ENCODE measurements around the gene ST6GAL1. TPM values are rescaled to one million over a fixed set of nuclear protein-coding genes. Genes with fewer than 3 reads are reported as not detected.

The ST6GAL1 gene
- total RNA-seq, 1 donor from 2014 or later, result 84.3 TPM

DNA sequence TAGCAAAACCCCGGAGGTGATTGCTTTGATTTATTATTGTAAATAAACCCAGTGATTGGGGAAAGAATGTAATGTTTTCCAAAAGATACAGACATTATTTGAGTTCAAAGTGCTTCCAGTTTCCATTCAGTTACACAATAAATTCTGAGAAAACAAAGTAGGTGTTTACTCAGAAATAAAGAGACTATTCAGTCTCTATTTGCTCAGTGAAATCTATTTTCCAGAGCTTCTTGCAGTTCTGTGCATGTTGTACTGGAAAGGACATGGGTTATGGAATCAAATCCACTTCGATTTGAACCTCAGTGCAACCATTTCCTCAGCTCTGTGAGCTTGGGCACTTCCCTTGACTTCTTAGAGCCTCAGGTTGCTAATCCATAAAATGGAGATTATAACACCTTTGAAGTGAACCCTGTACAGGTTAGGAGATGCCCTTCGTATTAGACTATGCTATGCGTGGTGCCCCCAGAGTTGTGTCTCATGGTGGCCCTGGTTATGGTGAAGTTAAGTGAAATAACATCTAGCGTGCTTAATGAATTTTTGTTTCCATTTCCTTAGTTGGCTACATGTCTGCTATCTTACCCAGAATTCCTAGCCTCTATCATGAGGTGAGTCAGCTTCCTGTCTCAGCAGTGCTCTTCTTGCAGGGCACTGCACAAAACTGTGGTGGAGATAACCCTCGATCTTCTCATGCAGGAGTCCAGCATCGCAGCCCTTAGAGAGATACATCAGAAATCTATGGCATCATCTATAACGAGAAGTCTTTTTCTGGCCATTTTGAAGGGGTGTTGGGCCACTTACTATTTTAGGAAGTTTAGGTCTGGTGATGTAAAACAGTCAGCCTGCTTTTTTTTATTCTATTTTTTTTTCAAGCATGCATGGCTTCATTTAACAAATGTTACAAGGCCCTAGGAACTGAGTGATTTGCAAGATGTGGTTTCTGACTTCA is 111.3 kb downstream of the ST6GAL1 start:
- TF ChIP-seq, protein P1, sequence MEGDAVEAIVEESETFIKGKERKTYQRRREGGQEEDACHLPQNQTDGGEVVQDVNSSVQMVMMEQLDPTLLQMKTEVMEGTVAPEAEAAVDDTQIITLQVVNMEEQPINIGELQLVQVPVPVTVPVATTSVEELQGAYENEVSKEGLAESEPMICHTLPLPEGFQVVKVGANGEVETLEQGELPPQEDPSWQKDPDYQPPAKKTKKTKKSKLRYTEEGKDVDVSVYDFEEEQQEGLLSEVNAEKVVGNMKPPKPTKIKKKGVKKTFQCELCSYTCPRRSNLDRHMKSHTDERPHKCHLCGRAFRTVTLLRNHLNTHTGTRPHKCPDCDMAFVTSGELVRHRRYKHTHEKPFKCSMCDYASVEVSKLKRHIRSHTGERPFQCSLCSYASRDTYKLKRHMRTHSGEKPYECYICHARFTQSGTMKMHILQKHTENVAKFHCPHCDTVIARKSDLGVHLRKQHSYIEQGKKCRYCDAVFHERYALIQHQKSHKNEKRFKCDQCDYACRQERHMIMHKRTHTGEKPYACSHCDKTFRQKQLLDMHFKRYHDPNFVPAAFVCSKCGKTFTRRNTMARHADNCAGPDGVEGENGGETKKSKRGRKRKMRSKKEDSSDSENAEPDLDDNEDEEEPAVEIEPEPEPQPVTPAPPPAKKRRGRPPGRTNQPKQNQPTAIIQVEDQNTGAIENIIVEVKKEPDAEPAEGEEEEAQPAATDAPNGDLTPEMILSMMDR (IDR thresholded peaks at IDR 0.05; ENCODE audit: borderline replicate concordance), result no peak
- intact Hi-C loops (cut with micrococcal nuclease), result no loop called here
- Histone ChIP-seq H3K36me3 (peaks cover 20% of the 10 kb centered on the region), H3K4me3 (no peak overlapping the region), H3K4me1 (peaks cover 76% of the 10 kb centered on the region), H3K27ac (replicated peaks) (peak overlapping the region; percentile 42), H3K9me3 (replicated peaks) (no peaks in the 10 kb centered on the region), H3K27me3 (ENCODE audit: low read depth) (no peaks in the 10 kb centered on the region)
- no peak for DNase-seq

DNA sequence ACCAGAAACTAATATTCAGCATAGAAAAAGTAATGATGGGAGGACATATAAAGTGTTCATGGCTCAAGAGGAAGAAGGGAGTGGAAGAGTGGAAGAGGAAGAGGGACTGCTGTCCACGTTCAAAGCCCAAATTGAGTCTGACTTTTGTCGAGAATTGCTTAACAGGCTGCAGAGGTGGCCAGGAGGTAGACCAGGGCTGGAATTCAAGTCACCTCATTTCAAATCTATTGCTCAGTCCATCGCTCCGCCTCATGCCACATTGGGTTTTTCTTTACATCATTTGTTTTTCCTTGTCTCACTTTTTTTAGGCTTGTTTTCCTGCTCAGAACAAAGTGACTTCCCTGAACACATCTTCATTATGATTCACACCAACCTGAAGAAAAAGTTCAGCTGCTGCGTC is 112.0 kb downstream of the ST6GAL1 start:
- peaks cover 76% of the 10 kb centered on the region for H3K4me1 ChIP-seq

DNA sequence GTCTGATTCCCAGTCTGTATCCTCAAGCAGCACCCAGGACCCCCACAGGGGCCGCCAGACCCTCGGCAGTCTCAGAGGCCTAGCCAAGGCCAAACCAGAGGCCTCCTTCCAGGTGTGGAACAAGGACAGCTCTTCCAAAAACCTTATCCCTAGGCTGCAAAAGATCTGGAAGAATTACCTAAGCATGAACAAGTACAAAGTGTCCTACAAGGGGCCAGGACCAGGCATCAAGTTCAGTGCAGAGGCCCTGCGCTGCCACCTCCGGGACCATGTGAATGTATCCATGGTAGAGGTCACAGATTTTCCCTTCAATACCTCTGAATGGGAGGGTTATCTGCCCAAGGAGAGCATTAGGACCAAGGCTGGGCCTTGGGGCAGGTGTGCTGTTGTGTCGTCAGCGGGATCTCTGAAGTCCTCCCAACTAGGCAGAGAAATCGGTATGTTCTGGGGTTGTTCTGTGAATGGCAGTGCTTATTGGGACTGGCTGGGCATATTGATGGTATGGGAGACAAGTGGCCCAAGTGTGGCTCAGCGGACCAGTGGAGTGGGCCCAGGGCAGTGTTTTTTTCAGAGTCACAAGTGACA is 112.6 kb downstream of the ST6GAL1 start:
- H3K27ac ChIP-seq (replicated peaks), result no peak overlapping the region

More for the DNA sequence above, 112.0 kb downstream of the ST6GAL1 start:
- no peaks in the 10 kb centered on the region for H3K9me3 ChIP-seq (replicated peaks)
- H3K27ac ChIP-seq (replicated peaks), result peak overlapping the region; percentile 36
- TF ChIP-seq, protein P1 (IDR thresholded peaks at IDR 0.05; ENCODE audit: borderline replicate concordance), result no peak
- intact Hi-C loops (cut with micrococcal nuclease), result no loop called here
- no peak for DNase-seq
- H3K36me3 ChIP-seq, result peaks cover 20% of the 10 kb centered on the region
- no peak overlapping the region for H3K4me3 ChIP-seq
- no peaks in the 10 kb centered on the region for H3K27me3 ChIP-seq (ENCODE audit: low read depth)

DNA sequence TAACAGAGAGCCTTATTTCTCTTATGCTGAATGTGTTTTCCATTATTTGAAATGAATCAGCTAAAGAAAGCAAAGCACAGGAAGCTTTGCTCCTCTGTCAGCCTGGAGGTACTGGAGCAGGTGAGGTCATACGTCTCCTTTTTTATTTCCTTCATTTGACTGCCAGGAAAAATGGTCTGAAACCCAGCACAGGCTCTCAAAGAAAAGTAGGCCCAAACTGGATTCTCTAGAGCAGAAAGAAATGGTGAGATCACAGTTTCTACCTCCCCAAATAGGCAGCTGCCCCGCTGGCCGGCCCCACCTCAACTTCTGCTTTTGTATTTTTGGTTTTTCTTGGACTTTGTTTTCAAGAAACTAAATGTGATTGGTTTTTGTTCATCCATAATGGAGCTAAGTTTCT is 113.9 kb downstream of the ST6GAL1 start:
- intact Hi-C loops (cut with micrococcal nuclease), result no loop called here
- Histone ChIP-seq H3K4me3 (no peak overlapping the region), H3K9me3 (replicated peaks) (no peaks in the 10 kb centered on the region), H3K27me3 (ENCODE audit: low read depth) (no peaks in the 10 kb centered on the region), H3K4me1 (peaks cover 68% of the 10 kb centered on the region), H3K27ac (replicated peaks) (peak overlapping the region; percentile 53), H3K36me3 (peaks cover 20% of the 10 kb centered on the region)
- TF ChIP-seq, protein P1 (IDR thresholded peaks at IDR 0.05; ENCODE audit: borderline replicate concordance), result no peak
- peak; percentile 28 for DNase-seq

More for the DNA sequence above, 112.6 kb downstream of the ST6GAL1 start:
- H3K36me3 ChIP-seq, result peaks cover 20% of the 10 kb centered on the region
- H3K4me1 ChIP-seq, result peaks cover 76% of the 10 kb centered on the region
- H3K27me3 ChIP-seq (ENCODE audit: low read depth), result no peaks in the 10 kb centered on the region
- no peaks in the 10 kb centered on the region for H3K9me3 ChIP-seq (replicated peaks)
- TF ChIP-seq, protein P1 (IDR thresholded peaks at IDR 0.05; ENCODE audit: borderline replicate concordance), result no peak
- no peak for DNase-seq
- intact Hi-C loops (cut with micrococcal nuclease), result no loop called here
- H3K4me3 ChIP-seq, result no peak overlapping the region

DNA sequence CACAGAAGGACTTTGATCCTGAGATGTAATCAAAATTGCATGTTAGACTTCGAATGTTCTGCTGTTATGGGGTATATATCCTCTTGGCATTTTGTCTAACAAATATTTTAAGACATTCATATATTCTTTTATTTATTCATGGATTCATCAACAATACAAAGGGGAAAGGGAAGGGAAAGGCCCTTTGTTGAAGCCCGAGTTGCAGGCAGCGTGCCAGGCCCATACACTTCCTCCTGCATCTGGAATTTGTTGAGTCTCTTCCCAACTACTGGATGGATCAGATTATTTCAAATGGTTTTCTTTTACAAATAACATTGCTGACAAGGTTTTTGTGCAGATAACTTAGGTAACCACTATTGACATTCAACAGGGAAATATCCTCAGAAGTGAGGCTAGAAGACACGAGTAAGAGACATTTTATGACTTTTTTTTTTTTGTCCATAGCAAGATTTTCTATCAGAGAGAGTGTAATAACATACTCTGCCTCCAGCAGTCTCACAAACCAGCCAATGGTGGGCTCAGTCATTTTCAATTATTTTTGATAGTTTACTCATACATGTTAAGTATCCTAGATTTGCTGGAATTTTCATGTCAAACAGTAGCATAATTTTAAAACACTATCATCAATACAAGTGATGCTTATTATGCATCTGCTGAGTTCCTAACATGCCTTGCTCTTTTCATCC is 114.7 kb downstream of the ST6GAL1 start:
- peaks cover 60% of the 10 kb centered on the region for H3K4me1 ChIP-seq
- DNase-seq, result peak; percentile 69
- H3K27ac ChIP-seq (replicated peaks), result peak overlapping the region; percentile 53
- TF ChIP-seq, protein P1 (IDR thresholded peaks at IDR 0.05; ENCODE audit: borderline replicate concordance), result no peak
- H3K4me3 ChIP-seq, result no peak overlapping the region
- intact Hi-C loops (cut with micrococcal nuclease), result no loop called here
- H3K27me3 ChIP-seq (ENCODE audit: low read depth), result no peaks in the 10 kb centered on the region
- peaks cover 13% of the 10 kb centered on the region for H3K36me3 ChIP-seq
- H3K9me3 ChIP-seq (replicated peaks), result no peaks in the 10 kb centered on the region
